ENCODE results near the gene FGF14.

FGF14 gene

DNA sequence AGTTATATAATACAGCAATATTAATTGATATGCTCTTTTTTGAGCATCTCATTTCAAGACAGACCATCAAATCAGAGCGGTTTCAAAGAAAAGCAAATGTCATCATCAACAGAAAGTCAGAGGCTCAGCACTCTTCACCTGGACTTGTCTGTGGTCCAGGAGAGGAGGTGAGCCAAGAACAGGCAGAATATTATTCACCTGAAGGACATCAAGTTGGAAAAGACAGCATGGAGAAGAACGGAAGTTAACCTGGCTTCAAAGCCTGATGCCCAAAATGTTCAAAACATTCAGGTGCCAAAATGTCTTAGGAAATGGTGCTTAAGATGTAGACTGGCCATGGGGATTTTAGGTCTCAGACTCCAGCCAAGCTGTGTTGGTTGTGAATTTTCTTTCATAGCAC, 40.7 kb downstream of the FGF14 start:
- no peak for DNase-seq

DNA sequence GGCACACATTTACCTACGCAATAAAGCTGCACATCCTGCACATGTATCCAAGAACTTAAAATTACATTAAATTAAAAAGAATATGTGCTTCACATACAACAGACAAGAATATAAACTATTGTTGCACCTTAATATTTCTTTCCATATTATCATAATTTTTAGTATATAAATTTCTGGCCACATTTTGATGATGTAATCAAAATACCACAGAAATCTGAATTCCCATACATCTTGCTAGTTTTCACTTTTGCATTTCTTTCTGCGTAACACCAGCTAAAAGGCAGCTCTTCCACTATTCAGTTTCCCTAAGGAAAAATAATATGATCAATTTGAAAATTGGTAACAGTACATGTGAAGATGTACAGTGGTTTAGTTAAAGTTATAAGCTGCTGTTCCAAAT, 42.6 kb downstream of the FGF14 start:
- DNase-seq = no peak

DNA sequence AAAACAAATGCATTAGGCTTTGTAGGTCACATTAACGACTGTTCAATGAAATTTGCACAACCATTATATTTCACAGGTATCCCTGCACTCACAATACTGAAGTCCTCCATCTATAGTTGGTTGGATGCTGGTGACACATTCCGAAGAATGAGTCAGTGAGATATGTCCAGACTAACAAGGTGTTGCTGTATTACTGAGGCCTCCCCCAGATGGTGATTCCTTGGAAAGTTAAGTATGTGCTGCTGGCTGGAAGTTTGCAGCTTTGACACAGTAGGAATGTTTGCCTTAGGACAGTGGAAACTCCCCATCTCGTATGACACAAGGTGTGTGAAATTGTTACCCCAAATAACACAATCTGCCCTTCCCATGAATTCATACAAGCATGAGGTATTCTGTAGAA, 46.6 kb downstream of the FGF14 start:
- DNase-seq = no peak

DNA sequence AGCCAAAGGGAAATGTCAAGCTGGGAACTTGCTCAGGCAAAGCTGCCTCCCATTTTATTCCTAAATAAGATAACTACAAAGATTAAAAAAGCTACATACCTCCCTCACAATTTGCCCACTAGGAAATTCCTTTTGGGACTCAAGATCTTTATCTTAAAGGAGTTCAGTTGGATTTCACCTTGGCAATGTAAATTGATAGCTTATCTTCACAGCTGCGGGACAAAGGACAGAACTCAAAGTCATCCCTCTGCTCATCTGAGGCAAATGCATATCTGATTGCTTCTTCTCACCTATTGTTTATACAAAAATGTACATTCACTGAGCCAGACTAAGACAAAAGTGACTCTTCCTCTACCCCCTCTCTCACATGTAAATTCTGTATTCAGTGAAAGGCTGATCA, 47.8 kb downstream of the FGF14 start:
- no peak for DNase-seq

DNA sequence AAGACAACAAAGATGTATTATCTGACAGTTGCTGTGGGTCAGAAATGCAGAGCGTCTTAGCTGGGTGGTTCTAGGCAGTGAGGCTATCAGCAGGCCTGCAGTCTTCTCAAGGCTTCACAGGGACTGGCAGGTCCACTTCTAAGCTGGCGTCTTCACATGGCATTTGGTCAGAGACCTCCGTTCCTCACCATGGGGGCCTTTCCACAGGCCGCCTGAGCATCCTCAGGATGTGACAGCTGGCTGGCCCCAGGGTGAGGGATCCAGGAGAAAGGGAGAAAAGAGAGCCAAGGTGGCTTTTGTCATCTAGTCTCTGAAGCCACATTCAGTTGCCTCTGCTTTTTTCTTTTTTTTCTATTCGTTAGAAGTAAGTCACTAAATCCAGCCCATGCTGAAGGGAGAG, 50.3 kb downstream of the FGF14 start:
- DNase-seq = no peak

DNA sequence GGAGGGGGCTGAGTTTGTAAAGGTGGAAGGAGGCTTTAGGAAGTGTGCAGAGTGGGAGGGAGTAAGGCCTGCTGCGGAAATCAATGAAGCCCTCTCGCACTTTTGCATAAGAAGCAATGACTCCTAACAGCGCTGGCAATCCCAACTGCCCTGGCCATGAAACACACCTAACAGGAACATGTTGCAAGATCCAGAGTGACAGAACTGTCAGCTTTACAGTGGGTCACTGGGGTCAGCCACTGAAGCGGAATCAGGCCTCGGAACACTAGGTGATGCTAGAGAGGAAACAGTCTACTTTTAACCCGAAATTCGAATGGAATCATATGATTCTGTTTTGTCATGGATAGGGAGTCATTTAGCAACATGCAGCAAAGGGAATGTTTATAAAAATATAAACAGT, 54.4 kb downstream of the FGF14 start:
- no peak for DNase-seq

DNA sequence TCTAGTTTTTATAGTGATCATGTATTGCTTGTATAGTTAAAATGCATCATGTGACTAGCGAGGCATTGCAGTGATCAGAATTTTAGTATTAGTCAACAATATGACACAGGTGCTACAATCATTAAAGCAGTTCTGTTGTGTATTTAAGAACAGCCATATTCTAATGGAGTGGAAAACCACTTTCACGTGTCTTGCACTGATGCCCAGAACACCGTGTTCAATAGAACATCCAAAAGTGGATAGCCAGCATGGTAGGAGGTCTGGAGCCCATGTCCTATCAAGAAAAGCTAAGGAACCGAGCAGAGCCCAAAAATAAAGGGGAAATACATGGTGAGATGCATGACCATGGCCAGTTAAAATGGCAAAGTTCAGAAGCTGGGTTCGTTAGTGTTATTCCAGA, 55.1 kb downstream of the FGF14 start:
- DNase-seq = no peak

DNA sequence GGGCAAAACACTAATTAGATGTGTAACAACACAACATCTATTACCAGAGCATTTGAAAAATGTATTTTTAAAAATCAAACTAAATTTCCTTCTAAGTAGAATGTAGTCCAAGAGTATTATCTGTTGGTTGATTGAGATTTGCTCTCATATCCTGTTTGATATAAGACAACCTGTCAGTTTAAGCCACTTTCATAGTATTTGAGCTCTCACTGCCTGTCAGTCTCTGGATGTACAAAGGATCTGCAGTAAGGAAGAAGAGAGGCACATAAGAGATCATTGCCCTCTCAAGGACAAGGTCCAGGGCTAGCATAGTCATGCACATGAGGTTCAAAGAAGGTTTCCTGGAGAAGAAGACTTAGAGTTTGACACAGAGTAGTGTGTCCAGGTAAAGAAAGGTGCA, 57.4 kb downstream of the FGF14 start:
- no peak for DNase-seq

DNA sequence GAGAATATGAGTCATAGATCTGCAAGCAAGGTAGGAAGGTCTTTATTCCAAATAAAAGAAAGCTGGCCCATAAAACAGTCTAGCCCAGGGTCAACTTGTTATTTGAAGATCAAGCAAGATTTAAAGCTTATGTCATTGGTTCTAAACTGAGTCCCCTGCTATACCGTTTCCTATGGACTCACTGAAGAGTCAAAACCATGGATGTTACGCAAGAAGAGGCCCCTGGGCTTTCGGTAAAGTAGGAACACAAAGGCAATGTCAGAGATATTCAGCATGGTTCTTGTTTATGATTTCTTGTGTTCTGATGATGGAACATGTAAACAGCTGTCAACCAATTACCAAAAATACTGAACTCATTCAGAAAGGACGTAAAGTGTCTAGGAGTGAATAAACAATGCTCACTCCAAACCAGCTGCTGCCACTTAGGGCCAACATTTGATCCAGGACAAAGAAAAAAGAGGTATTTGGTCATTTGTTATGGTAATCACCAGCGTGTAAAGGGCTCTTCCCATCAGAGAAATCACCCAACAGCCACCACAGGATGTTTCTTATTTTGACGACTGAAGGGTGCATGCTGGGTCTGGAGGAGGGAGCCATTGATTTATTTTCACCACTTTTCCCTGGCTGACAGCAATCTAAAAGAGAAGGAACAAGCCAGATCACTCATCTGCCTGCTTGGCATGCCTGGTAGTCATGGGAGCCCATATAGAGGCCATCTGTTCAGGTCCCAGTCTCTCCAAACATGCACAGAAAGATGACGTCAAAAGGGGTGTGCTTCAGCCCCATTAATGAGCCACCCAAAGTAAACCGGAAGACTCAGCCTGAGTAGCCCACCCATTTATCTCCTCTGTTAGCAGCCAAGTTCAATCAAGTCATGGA, 68.3 kb downstream of the FGF14 start:
- DNase-seq = no peak

DNA sequence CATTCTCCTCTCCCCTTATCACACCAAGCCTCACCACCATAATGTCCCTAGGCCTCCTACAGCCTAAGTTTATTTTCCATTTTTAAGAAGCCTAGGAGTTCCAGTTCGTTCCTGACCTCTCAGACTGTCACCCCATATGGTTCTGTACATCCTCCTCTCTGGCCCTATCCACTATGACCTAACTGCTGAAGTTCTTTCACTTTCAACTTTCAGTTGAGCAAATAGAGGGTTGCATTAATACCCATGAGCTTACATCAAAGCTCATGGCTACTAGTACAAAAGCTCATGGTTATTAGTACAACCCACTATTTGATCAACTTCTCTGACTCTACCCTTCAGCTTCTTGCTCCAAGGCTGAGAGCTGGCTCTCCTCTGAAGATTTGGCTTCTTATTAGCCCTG, 72.9 kb downstream of the FGF14 start:
- no peak for DNase-seq

DNA sequence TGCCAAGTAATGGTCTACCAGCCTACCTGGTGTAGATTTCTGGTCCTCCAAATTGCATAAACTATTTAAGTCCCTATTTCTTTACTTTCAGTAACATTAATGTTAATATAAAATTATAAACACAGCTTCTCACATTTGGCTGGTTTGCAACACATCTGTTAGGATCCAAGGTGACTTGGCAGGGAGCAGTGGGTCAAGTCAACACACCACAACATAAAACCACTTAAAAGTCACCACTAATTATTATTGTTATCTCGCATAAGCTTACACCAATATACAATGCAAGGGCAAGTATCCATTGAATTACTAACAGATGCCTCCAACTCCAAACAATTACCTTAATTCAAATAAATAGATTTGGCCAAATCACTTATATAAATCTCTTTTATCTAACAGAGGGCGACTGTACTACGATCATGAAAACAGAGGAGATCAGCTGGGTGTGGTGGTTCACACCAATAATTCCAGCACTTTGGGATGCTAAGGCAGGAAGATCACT, 74.7 kb downstream of the FGF14 start:
- DNase-seq = no peak

DNA sequence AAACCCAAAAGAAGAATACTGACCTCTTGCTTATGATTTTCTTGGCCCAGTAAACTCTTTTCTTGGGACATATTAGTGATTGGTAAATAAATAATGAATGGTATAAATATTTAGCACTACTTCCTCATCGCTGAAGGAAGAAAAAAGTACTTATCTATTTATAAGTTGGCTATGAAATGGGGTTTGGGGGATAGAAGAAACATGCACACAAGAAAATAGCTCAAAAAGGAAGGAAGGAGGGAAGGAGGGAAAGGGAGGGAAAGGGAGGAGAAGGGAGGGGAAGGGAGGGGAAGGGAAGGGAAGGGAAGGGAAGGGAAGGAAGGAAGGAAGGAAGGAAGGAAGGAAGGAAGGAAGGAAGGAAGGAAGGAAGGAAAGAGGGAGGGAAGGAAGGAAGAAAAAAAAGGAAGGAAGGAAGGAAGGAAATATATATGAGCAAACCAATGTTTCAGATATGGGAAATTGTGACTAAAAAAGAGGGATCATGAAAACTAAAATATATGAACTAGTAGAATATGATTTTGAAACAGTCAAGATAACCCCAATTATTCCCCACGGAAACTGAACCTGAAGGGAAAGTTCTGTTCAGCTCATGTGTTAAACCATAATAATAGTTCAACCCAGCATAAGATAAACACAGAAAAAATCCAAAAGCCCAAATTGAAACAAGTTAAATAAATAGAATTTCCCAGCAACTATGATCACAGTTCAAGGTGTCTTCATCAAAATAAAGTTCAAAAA, 75.3 kb downstream of the FGF14 start:
- no peak for DNase-seq

DNA sequence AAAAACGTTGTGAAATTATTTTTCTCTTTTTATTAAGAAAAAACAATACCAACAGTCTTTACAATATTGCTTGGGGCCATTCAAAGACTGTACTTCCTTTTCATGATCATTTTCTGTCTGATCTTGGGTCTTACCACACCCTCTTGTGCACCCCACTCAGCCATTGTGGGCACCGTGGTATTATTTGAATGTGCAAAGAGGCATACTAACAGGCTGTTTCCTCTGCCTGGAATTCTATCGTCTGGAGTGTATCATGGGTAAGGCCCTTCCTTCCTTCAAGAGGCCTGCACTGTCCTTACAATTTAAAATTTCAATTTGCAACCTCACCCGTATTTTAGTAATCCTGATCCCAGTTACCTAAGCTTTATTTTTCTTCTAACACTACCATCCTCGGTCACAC, 76.5 kb downstream of the FGF14 start:
- no peak for DNase-seq

DNA sequence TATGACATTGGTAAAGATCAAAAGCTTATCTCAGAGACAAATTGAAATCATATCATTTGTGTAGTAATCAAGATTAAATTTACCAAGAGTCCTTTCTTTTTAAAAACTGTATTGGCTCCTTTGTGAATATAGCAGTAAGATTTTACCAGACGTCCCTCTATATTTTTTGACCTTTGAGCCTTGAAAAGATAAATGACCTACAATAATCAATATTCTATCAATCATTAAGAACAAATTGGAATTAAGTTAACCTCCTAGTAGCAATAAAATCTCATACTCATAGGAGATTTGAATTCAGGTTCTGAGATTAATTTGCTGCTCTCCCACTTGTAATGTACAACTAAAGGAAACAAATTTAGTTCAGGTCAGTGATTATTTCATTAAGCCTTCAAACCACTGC, 78.3 kb downstream of the FGF14 start:
- DNase-seq = no peak

DNA sequence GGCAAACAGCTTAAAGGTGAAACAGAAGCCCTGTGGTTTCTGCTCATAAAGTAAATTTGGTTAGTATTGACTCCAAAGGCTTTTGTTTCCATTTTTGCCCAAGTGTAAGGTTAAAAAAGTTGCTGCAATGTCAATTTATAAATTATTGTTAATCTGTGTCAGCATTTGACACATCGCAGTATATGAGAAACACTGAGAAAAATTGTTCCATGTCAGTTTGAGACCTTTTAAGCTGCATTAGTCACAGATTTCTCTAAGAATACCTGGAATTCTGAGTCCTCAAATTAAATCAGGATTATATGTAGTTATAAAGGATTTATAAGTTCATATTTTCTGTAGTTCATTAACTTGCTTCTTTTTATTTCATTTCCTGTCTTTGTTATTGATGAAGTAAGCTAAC, 78.8 kb downstream of the FGF14 start:
- DNase-seq = no peak

DNA sequence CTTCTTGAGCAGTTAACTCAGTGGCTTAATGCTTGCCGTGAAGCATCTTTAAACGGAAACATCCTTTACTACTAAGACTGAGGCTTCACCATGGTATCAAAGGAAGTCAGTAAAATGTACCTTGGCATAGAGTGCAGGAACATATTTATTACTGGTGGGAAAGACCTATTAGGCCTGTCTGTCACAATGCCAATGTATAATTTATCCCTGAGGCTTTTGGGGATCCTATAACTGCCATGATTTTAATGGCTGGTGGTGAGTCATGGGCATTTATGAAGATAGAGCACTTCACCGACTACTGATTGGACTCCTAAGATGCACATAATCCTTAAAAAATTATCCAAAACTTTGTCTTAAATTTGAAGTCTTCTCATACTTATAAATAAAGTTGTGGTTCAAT, 79.6 kb downstream of the FGF14 start:
- DNase-seq = no peak

DNA sequence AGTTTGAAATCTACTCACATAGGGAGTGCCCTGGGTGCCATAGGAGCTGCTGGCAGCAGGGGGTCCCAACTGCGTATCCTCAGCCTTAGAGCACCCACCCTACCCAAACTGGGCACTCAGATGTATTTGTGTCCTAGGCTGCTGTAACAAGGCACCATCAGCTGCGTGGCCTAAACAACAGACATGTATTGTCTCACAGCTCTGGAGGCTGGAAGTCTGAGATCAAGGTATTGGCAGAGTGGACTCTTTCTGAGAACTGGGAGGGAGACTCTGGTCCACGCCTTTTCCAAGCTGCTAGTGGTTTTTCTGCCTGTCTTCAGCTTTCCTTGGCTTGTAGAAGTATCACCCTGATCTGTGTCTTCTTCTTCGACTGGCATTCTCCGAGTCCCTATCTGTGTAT, 83.6 kb downstream of the FGF14 start:
- DNase-seq = no peak

DNA sequence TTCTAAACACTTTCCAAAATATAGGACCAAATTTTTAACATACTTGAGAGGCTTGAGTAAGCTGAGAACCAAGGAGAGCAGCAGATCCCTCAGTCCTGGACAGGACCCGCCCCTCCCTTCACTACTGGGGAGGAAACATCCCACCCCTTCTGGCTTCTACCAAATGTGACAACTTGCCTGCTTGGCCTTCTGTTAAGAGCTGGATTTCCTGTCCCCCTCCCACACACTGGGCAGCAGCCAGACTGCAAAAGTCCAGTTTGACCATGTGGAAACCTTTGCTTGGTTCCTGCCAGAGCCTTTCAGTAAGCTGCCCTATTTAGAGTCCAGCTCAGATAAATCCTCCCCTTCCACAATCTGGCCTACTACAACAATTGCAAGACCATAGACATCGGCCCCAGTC, 84.3 kb downstream of the FGF14 start:
- no peak for DNase-seq

DNA sequence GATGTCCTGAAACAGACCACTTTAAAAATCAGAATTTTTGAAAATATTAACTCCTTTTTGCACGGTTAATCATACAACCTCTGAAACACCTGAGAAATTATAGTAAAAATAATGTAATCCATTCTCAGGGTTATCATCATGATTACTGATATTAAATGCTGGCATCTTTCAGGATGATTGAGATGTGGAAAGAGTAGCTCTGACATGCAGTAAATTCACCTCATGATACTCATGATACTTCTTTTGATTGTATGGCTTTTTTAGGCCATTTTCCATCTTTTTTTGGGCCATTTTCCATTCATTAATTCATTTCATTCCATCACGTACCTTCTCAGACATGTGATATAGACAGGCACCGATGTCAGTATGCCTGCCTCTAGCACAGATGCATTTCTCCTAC, 85.1 kb downstream of the FGF14 start:
- no peak for DNase-seq

DNA sequence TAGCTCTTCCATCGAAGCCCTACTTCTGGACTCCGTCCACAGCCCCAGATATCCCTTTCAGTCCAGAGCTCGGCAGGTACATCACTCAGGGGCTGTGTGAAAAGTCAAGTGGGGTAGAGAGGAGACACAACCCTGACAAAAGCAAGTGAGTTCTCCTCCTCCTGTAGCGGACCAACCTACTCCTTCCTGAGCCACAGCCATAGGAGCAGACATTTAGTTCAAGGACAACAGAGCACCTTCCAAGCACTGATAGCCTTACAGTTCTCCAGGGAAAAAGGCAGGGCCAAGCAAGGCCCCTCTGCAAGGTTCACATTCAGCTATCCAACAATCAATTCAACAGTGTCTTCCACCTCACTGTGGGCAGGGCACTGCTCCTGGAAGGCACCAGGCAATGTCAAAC, 89.0 kb downstream of the FGF14 start:
- no peak for DNase-seq

DNA sequence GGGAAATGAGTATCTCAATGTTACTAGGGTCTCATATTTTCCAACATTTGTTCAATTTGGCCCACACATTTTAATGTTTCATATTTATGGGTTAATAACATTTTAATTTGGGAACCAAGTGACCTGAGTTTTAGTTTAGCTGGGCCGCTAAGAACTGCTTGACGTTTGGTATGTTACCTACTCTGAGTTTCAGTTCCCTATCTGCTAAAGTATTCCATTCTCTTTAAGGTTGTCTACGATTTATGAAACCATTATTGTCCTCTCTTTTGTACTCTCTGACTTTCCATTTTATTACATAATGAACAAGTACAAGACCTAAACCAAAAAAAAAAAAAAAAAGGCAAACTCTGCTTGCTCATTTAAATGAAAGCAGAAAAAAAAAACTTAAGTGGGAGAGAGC, 89.9 kb downstream of the FGF14 start:
- DNase-seq = no peak

DNA sequence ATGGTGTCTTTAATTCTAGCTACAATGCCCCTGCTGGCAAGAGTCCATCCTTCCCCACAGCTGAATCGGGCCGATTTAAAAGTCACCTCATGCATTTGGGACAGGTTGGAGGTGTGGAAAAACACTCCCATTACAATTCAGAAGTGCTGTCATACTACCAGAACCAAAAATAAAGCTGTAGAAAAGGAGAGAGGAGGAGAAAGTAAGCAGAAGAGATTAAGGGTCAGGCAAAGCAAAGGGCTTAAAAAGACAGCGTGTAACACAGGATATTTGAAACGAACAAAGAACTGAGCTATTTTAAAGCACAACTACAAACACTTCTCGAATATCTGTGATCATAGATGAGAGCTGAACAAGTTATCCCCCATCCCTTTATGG, 90.4 kb downstream of the FGF14 start:
- no peak for DNase-seq

DNA sequence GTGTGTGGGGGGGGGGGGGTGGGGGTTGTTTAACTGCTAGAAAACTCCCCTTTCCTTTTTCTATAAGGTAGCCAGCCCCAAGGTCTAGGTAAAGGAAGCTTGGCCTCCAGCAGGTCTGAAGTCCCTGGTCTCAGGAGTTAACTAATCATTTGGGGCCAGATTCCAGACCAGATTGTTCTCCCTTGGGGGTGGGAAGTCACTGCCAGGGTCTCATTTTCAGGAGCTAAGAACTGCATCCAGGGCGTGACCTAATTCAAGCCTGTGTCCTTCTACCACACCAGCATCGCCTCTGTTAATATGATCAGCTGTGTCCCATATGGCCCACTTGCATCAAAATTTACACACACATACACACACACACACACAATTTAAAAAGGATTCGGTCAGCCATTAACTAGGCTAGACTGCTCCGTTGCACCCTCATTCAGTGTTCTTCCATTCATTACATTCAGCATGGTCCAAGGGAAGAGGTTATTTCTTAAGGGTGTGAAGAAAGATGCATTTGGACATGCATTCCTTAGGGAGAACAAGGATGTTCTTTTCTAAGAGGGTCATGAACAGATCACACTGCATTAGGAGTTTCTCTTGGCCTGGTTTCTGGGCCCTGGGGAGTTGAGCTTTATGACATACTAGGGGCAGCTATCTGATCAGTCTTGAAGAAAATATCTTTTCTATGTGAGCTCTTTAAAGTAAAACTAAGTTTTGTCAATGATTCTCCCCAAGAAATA, 91.0 kb downstream of the FGF14 start:
- DNase-seq = no peak

DNA sequence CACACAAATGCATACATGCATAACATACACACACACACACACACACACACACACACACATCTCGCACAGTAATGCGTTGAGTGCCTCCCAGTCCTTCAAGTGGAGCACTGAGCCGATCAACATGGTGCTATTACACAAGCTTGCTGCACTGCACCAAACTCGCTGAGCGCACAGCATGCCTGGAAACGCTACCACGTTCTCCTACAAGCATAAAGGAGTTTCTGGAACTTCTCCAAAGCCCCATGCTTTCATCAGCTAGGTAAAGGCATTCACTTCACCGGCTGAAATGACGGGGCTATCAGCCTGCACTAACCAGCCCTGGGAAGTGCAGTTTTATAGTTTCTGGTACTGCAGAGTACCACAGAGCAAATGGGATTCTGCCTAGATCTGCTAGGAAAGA, 92.7 kb downstream of the FGF14 start:
- no peak for DNase-seq
